ENCODE data around the gene SORCS3. TPM values are rescaled to one million over a fixed set of nuclear protein-coding genes. Genes with fewer than 3 reads are reported as not detected.

Gene SORCS3
- under 1 TPM in 2 of 9 donors, not detected in 7; 0.05 to 0.19 TPM for total RNA-seq
- polyA plus RNA-seq: under 1 TPM in 1 of 2 donors, not detected in 1; 0.03 TPM
- long read RNA-seq, donor 1: 0 reads
- long read RNA-seq, donor 2: 0 reads
- long read RNA-seq, donor 3: 0 reads

- DNase-seq (no peak), ATAC-seq (no peak)
- 1% methylated on average over 54 to 96 of the region's 96 CpGs for WGBS, 4 donors
- no peaks in the 10 kb centered on the region for H3K9me3 ChIP-seq
- no peak within 1 kb of the TSS for H3K27ac ChIP-seq
- intact Hi-C loops (cut with DNase I): loop anchor here in 2 of 10 donors (10.0 kb wide), 1 partner anchor 283 kb away; no protein-coding TSS in a partner anchor
- no peaks in the 10 kb centered on the region for H3K36me3 ChIP-seq
- H3K4me1 ChIP-seq: peaks cover 0 to 39% (median 2%) of the 10 kb centered on the region in 12 donors
- H3K27me3 ChIP-seq: peaks cover 31 to 94% (median 61%) of the 10 kb centered on the region in 9 donors
- peak within 1 kb of the TSS in 9 of 12 donors; percentile 6 to 47 (median 19) for H3K4me3 ChIP-seq
- no peak for TF ChIP-seq POLR2A (IDR thresholded peaks at IDR 0.05)
- TF ChIP-seq CTCF (IDR thresholded peaks at IDR 0.05): no peak
These were observed at the start of gene SORCS3 for GRCh38 chr10:104641187-104641936. Gene SORCS3, plus strand, starts transcription at chr10:104641290.

GRCh38 chr10:104591441-104591840 lies 49.6 kb upstream of the SORCS3 start:
- Histone ChIP-seq H3K4me1 (no peaks in the 10 kb centered on the region), H3K27me3 (peaks cover 0 to 17% (median 9%) of the 10 kb centered on the region in 9 donors), H3K27ac (no peak overlapping the region), H3K36me3 (no peaks in the 10 kb centered on the region), H3K9me3 (no peaks in the 10 kb centered on the region), H3K4me3 (no peak overlapping the region)
- intact Hi-C loops (cut with DNase I): no loop called here
- WGBS, 4 donors: 69 to 77% (median 72%) methylated on average over 3 of the region's 3 CpGs
- no peak for TF ChIP-seq CTCF (IDR thresholded peaks at IDR 0.05)
- TF ChIP-seq POLR2A (IDR thresholded peaks at IDR 0.05): no peak
- no peak for ATAC-seq
- DNase-seq: no peak

DNA sequence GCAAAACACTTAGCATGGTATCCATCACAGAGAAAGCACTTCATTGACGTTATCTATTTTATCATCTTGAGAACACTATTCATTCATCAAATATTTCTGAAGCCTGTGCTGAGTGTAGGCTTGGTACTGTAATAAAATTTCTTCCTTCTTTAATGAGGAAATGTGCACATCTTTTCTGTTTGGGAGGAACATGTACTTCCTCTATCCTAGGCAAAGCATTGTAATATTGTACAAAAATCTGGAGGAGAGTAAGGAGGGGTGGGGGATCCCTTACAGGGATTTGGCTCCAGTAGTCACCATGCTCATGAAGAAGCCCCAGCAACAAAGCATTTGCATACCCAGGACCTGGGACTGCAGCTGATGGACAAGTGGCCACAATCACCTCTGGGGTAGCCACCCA lies 39.9 kb upstream of the SORCS3 start:
- Histone ChIP-seq H3K4me3 (no peak overlapping the region), H3K27me3 (peaks cover 0 to 19% (median 0%) of the 10 kb centered on the region in 9 donors), H3K9me3 (no peaks in the 10 kb centered on the region), H3K36me3 (no peaks in the 10 kb centered on the region), H3K4me1 (peaks cover 0 to 4% (median 0%) of the 10 kb centered on the region in 12 donors), H3K27ac (no peak overlapping the region)
- 52 to 67% (median 56%) methylated on average over 1 of the region's 1 CpG for WGBS, 4 donors
- DNase-seq: no peak
- intact Hi-C loops (cut with DNase I): no loop called here
- TF ChIP-seq CTCF (IDR thresholded peaks at IDR 0.05): no peak
- TF ChIP-seq POLR2A (IDR thresholded peaks at IDR 0.05): no peak
- ATAC-seq: no peak

GRCh38 chr10:104608091-104608828 lies 32.8 kb upstream of the SORCS3 start:
- no peak overlapping the region for H3K27ac ChIP-seq
- H3K9me3 ChIP-seq: peaks cover 0 to 24% (median 8%) of the 10 kb centered on the region in 12 donors
- no peak overlapping the region for H3K4me3 ChIP-seq
- intact Hi-C loops (cut with DNase I): no loop called here
- TF ChIP-seq POLR2A (IDR thresholded peaks at IDR 0.05) (no peak), CTCF (IDR thresholded peaks at IDR 0.05) (no peak)
- 58 to 71% (median 62%) methylated on average over 7 of the region's 7 CpGs for WGBS, 4 donors
- ATAC-seq (no peak), DNase-seq (no peak)
- H3K27me3 ChIP-seq: peaks cover 0 to 7% (median 0%) of the 10 kb centered on the region in 9 donors
- H3K36me3 ChIP-seq: no peaks in the 10 kb centered on the region
- H3K4me1 ChIP-seq: no peaks in the 10 kb centered on the region
